ENCODE measurements around the gene PTEN. TPM values are rescaled to one million over a fixed set of nuclear protein-coding genes. Genes with fewer than 3 reads are reported as not detected.
"Not testable (repeated sequence)": the region's sequence is repeated elsewhere in the genome, so short reads cannot be mapped to it uniquely, and the experiment has no call there.

Gene PTEN
- total and polyA plus RNA-seq, 5 donors: 28.2 to 80.2 (median 74.8) TPM

DNA sequence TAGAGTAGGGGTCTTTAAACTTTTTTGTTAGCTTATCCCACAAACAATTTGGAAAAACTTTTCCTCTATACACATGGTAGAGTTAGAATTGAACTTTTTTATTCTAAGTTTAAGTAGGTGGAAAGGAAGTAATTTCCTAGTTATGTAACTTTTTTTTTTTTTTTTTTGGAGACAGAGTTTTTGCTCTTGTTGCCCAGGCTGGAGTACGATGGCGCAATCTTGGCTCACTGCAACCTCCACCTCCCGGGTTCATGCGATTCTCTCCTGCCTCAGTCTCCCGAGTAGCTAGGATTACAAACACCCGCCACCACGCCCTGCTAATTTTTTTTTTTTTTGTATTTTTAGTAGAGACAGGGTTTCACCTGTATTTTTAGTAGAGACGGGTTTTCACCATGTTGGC lies 16.7 kb upstream of the PTEN start:
- H3K4me3 ChIP-seq (ENCODE audit: low read length); ATAC-seq; intact Hi-C loops (cut with DNase I); H3K4me1 ChIP-seq (ENCODE audit: control insufficient read depth, insufficient read depth, low read length); H3K9me3 ChIP-seq (ENCODE audit: control insufficient read depth, low read length); H3K27ac ChIP-seq (ENCODE audit: low read length); H3K27me3 ChIP-seq (ENCODE audit: control insufficient read depth, insufficient read depth): not testable (repeated sequence)
- WGBS: 89% methylated on average over 8 of the region's 8 CpGs
- peak in 1 of 3 donors; percentile 28 for DNase-seq

DNA sequence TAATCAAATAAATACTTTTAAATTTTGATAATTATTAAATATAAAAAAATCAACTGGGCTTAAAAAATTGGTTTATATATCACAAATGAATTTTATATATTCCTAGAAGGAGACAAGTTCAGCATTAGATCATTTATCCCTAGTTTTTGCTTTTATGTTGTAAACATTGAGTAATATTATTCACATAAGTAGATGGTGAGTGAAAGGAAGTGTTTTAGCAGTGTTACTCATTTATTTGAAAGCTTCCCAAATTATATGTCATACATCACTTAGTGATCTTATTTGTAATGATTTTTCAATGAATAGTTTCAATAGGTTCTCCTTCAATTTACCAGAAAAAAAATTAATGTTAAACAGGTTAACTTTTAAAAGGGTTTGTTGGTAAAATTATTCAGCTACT lies 15.9 kb upstream of the PTEN start:
- Histone ChIP-seq H3K4me3 (ENCODE audit: low read length) (no peak overlapping the region), H3K27me3 (ENCODE audit: control insufficient read depth, insufficient read depth) (no peaks in the 10 kb centered on the region), H3K9me3 (ENCODE audit: control insufficient read depth, low read length) (no peaks in the 10 kb centered on the region), H3K4me1 (ENCODE audit: control insufficient read depth, insufficient read depth, low read length) (no peaks in the 10 kb centered on the region), H3K27ac (ENCODE audit: low read length) (no peak overlapping the region)
- intact Hi-C loops (cut with DNase I): no loop called here
- DNase-seq (no peak), ATAC-seq (no peak)

DNA sequence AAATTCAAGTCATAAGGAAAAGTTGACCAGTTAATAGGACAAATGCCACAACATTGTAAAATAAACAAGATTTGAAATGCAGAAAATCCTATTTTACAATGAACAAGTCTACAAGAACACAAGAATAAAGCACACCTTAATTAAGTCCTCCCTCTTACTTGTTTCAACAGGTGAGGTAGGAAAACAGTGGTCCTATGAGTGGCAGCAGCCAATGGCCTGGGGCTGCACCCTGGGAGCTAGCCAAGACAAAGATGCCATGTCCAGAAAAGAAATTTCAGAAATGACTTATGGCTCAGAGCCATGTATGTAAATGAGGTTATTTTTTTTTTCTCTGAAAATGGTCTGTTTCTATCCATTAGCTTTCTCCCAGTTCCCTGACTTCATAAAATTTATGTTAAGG lies 14.4 kb upstream of the PTEN start:
- H3K27me3 ChIP-seq (ENCODE audit: control insufficient read depth, insufficient read depth): no peaks in the 10 kb centered on the region
- H3K4me1 ChIP-seq (ENCODE audit: control insufficient read depth, insufficient read depth, low read length): no peaks in the 10 kb centered on the region
- DNase-seq: no peak
- H3K9me3 ChIP-seq (ENCODE audit: control insufficient read depth, low read length): no peaks in the 10 kb centered on the region
- intact Hi-C loops (cut with DNase I): no loop called here
- no peak for ATAC-seq
- H3K4me3 ChIP-seq (ENCODE audit: low read length): no peak overlapping the region
- no peak overlapping the region for H3K27ac ChIP-seq (ENCODE audit: low read length)

DNA sequence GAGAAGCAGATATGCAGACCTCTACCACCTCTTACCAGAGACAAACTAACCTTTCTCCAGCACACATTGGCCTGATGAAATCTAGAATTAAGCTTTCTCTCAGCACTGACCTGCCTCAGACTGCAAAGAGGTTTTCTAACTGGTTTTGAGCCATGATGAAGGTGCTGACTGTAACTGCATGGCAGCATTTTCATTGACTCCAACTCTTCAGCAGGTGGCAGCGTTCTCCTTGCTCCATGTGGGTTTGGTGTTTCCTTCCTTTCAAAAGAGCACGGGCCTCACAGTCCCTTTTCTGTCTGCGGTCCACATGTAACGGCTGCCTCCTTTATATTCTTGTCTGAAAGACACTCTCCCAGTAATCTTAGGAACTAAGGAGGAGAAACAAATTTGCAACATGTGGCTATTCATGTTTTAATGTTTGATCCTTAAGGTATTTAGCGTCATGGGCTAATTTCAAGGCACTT lies 12.7 kb upstream of the PTEN start:
- Histone ChIP-seq H3K27ac (ENCODE audit: low read length) (no peak overlapping the region), H3K27me3 (ENCODE audit: control insufficient read depth, insufficient read depth) (no peaks in the 10 kb centered on the region), H3K4me1 (ENCODE audit: control insufficient read depth, insufficient read depth, low read length) (no peaks in the 10 kb centered on the region), H3K4me3 (ENCODE audit: low read length) (no peak overlapping the region), H3K9me3 (ENCODE audit: control insufficient read depth, low read length) (no peaks in the 10 kb centered on the region)
- intact Hi-C loops (cut with DNase I): loop anchor here (5.0 to 10.0 kb wide), 5 partner anchors 262 to 704 kb away; no protein-coding TSS in a partner anchor
- peak; percentile 93 for ATAC-seq
- 13% methylated on average over 5 of the region's 5 CpGs for WGBS
- peak; percentile 45 to 67 (median 65) for DNase-seq

DNA sequence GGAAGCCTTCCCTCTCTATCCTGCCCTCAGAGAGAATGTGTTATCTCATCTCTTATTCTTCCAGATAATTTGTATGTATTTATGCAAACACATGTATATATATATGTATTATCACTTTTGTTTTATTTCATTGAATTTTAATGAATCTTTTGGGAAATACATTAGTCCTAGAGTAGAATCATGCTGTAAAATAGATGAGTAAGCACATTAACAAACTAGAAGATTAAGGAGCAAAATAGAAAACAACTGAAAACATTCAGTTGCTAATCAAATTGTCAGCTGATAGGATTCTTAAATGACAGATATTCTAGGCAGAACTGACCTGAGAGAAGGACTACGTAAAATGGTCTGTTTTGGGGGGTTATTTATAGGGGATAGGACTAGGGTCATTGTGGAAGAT lies 11.3 kb upstream of the PTEN start:
- Histone ChIP-seq H3K4me3 (ENCODE audit: low read length) (no peak overlapping the region), H3K27me3 (ENCODE audit: control insufficient read depth, insufficient read depth) (no peaks in the 10 kb centered on the region), H3K27ac (ENCODE audit: low read length) (no peak overlapping the region), H3K4me1 (ENCODE audit: control insufficient read depth, insufficient read depth, low read length) (no peaks in the 10 kb centered on the region), H3K9me3 (ENCODE audit: control insufficient read depth, low read length) (no peaks in the 10 kb centered on the region)
- DNase-seq (no peak), ATAC-seq (no peak)
- 95% methylated on average over 1 of the region's 1 CpG for WGBS
- intact Hi-C loops (cut with DNase I): loop anchor here (5.0 to 10.0 kb wide), 5 partner anchors 260 to 703 kb away; no protein-coding TSS in a partner anchor

DNA sequence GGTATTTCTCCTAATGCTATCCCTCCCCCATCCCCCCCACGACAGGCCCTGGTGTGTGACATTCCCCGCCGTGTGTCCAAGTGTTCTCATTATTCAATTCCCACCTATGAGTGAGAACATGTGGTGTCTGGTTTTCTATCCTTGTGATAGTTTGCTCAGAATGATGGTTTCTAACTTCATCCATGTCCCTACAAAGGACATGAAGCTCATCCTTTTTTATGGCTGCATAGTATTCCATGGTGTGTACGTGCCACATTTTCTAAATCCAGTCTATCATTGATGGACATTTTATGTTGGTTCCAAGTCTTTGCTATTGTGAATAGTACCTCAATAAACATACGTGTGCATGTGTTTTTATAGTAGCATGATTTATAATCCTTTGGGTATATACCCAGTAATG lies 8.2 kb upstream of the PTEN start:
- H3K27ac ChIP-seq (ENCODE audit: low read length); H3K4me3 ChIP-seq (ENCODE audit: low read length); H3K27me3 ChIP-seq (ENCODE audit: control insufficient read depth, insufficient read depth); H3K4me1 ChIP-seq (ENCODE audit: control insufficient read depth, insufficient read depth, low read length); H3K9me3 ChIP-seq (ENCODE audit: control insufficient read depth, low read length); ATAC-seq; DNase-seq: not testable (repeated sequence)
- 86% methylated on average over 5 of the region's 5 CpGs for WGBS
- intact Hi-C loops (cut with DNase I): loop anchor here in 3 of 4 donors (10.0 kb wide), 3 partner anchors 260 to 700 kb away; no protein-coding TSS in a partner anchor

DNA sequence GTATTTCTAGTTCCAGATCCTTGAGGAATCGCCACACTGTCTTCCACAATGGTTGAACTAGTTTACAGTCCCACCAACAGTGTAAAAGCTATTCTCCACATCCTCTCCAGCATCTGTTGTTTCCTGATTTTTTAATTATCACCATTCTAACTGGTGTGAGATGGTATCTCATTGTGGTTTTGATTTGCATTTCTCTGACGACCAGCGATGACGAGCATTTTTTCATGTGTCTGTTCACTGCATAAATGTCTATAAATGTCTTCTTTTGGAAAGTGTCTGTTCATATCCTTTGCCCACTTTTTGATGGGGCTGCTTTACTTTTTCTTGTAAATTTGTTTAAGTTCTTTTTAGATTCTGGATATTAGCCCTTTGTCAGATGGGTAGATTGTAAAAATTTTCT lies 7.8 kb upstream of the PTEN start:
- H3K27ac ChIP-seq (ENCODE audit: low read length); DNase-seq; H3K9me3 ChIP-seq (ENCODE audit: control insufficient read depth, low read length); H3K27me3 ChIP-seq (ENCODE audit: control insufficient read depth, insufficient read depth); ATAC-seq; H3K4me1 ChIP-seq (ENCODE audit: control insufficient read depth, insufficient read depth, low read length); H3K4me3 ChIP-seq (ENCODE audit: low read length): not testable (repeated sequence)
- intact Hi-C loops (cut with DNase I): loop anchor here in 3 of 4 donors (10.0 kb wide), 3 partner anchors 259 to 699 kb away; no protein-coding TSS in a partner anchor
- 90% methylated on average over 4 of the region's 4 CpGs for WGBS

DNA sequence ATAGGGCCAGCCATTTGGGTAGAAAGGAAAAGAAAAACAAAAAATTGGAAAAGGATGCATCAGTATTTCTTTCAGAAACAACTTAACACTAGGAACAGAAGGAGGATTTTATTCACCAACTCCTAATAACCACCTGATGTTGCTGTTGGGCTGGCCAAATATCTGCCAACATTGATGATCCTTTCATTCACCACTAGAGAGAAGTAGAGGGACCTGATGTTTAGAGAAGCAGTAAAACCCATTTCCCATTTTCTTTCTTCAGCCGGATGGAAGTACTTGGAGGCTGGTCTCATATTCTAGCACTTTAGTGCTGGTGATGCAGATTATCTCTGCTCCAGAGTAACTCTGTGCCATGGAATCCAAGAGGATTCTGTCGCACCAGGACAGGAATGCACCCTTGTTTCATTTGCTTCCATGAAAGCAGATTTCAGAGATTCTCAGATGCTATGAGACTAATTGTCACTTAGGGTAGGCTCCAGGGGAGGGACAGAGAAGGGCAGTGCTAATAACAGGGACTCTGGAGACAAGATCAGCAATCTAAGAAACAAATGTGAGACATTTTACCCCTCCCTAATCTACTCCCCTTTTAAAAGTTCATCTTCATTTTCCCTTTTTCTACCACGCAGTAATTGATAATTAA lies 3.1 kb upstream of the PTEN start:
- ATAC-seq (no peak), DNase-seq (no peak)
- intact Hi-C loops (cut with DNase I): loop anchor here in 2 of 4 donors (5.0 to 10.0 kb wide), 5 partner anchors 255 to 527 kb away; no protein-coding TSS in a partner anchor
- Histone ChIP-seq H3K27me3 (ENCODE audit: control insufficient read depth, insufficient read depth) (no peaks in the 10 kb centered on the region), H3K4me3 (ENCODE audit: low read length) (no peak overlapping the region), H3K9me3 (ENCODE audit: control insufficient read depth, low read length) (no peaks in the 10 kb centered on the region), H3K27ac (ENCODE audit: low read length) (peak overlapping the region; percentile 25), H3K4me1 (ENCODE audit: control insufficient read depth, insufficient read depth, low read length) (no peaks in the 10 kb centered on the region)
- 27% methylated on average over 3 of the region's 3 CpGs for WGBS

DNA sequence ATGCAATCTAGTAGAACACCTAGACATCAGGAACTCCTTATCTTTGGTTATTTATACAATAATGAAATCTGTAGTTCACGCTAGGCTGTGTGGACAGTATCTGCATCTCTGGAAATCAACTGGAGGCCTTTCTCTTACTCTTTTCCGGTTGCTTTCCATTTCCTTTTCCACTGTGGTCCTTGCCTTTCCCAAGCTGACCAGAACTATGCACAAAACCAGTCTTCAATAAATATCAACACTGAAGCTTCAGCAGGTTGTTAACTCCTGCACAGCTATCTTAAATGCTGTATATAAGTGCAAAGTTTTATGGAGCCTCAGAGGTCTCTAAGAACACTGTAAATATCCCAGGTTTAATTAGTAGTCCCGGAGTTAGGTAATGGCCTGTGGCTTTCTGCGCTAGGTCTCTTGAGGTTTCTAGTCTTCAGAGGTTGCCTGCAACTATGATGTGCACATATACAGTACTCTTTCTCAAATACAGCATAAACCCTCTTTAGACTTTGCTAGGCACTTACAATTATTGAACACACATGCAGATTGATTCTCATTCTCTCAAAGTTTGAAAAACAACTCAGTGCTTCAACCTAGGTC lies 2.5 kb upstream of the PTEN start:
- Histone ChIP-seq H3K9me3 (ENCODE audit: control insufficient read depth, low read length) (no peaks in the 10 kb centered on the region), H3K4me1 (ENCODE audit: control insufficient read depth, insufficient read depth, low read length) (no peaks in the 10 kb centered on the region), H3K4me3 (ENCODE audit: low read length) (no peak overlapping the region), H3K27me3 (ENCODE audit: control insufficient read depth, insufficient read depth) (no peaks in the 10 kb centered on the region), H3K27ac (ENCODE audit: low read length) (no peak overlapping the region)
- ATAC-seq: no peak
- no peak for DNase-seq
- intact Hi-C loops (cut with DNase I): loop anchor here in 2 of 4 donors (5.0 to 10.0 kb wide), 5 partner anchors 254 to 526 kb away; no protein-coding TSS in a partner anchor
- 61% methylated on average over 4 of the region's 4 CpGs for WGBS

DNA sequence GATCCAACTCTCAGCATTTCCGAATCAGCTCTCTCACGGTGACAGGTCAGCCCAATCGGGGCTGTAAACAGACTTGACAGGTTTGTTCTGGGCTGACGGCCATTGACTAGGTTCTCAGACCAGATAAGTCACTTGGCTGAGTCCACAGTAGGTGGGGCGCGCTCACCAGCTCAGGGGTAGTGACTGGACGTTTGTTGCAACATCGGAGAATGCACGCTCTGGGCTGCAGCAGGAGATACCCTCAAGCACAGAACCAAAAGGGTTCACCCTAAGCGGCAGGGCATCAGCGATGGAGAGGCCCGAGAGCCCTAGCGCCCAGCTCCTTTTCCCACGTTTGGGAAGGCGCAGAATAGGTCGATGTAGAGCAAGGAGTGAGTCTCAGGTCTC lies 1.9 kb upstream of the PTEN start:
- intact Hi-C loops (cut with DNase I): loop anchor here in 2 of 4 donors (5.0 to 10.0 kb wide), 5 partner anchors 253 to 526 kb away; no protein-coding TSS in a partner anchor
- Histone ChIP-seq H3K27me3 (ENCODE audit: control insufficient read depth, insufficient read depth) (no peaks in the 10 kb centered on the region), H3K4me1 (ENCODE audit: control insufficient read depth, insufficient read depth, low read length) (no peaks in the 10 kb centered on the region), H3K4me3 (ENCODE audit: low read length) (peak overlapping the region; percentile 77), H3K9me3 (ENCODE audit: control insufficient read depth, low read length) (no peaks in the 10 kb centered on the region), H3K27ac (ENCODE audit: low read length) (peak overlapping the region; percentile 70)
- DNase-seq (peak; percentile 85 to 92 (median 90)), ATAC-seq (peak; percentile 73 to 80)
- 5% methylated on average over 16 of the region's 16 CpGs for WGBS

DNA sequence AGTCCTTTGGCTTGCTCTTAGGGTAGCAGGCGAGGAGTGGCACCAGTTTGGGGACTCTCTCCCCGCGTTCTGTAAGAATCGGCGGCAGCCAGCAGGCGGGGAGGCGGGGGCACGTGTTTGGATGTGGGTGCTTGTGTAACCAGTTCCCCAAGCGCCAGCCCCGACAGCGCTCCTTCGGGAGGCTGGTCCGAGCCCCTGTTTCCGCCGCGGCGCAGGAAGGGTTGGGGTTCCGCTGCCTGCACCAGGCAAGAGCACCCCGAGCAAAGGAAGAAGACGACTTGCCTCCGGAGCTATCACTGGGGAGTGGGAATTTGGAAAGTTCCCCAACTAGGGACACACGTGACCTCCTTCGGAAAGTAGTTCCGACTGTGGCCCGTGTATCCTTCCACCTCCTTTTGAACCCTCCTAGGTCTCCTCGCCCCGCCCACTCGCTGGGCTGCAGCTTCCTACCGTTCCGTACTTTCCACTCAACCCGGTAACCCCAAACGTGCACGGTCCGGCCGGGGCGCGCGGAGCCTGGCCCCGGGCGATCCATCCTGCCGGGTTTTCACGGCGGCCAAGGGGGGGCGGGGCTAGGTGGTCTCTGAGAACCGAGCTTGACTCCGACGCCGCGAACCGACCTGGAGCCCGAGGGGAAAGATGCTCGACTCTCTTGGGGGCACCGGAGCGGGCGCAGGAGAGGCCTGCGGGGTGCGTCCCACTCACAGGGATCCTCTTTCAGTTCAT lies 1.3 kb upstream of the PTEN start:
- Histone ChIP-seq H3K4me1 (ENCODE audit: control insufficient read depth, insufficient read depth, low read length) (no peaks in the 10 kb centered on the region), H3K27me3 (ENCODE audit: control insufficient read depth, insufficient read depth) (no peaks in the 10 kb centered on the region)

More for the DNA sequence above, 1.3 kb upstream of the PTEN start:
- DNase-seq (peak; percentile 98 to 99 (median 98)), ATAC-seq (peak; percentile 93 to 95)
- H3K4me3 ChIP-seq (ENCODE audit: low read length): peak overlapping the region; percentile 77
- intact Hi-C loops (cut with DNase I): loop anchor here in 2 of 4 donors (5.0 to 10.0 kb wide), 5 partner anchors 253 to 525 kb away; no protein-coding TSS in a partner anchor
- peak overlapping the region; percentile 99 for H3K27ac ChIP-seq (ENCODE audit: low read length)
- no peaks in the 10 kb centered on the region for H3K9me3 ChIP-seq (ENCODE audit: control insufficient read depth, low read length)
- under 1% methylated on average over 57 of the region's 57 CpGs for WGBS

Measured in right cardiac atrium (tissue), 5 donors.